Spleen (tissue), 11 donors: ENCODE measurements around the gene DCXR. TPM values are rescaled to one million over a fixed set of nuclear protein-coding genes. Genes with fewer than 3 reads are reported as not detected.
A peak's percentile ranks its signal among the peaks of the same experiment; 100 is the strongest.

ENCODE experiments used
- DNase-seq: peaks from one replicate; pipeline ENCODE4 v3.0.0-alpha.2; 2020
- H3K27ac ChIP-seq, 8 donors: fragments of 200-600 bp; sonication (generic) in 7 of 8; 1 replicate in 4 of 8; 2 replicates in 4 of 8; pipeline versions ENCODE4 v1.5.0 to v1.8.0; 2016 to 2021; ENCODE audit warnings: inconsistent platforms in 4 of 8, mild to moderate bottlenecking in 4 of 8, moderate library complexity in 1 of 8
- H3K27me3 ChIP-seq, 7 donors: fragments of 200-600 bp; sonication (generic) in 6 of 7; replicated peaks in 1 of 7; 1 replicate in 4 of 7; 2 replicates in 3 of 7; pipeline versions ENCODE4 v1.5.0 to v1.8.0; 2016 to 2021; ENCODE audit warnings: inconsistent platforms in 3 of 7, mild to moderate bottlenecking in 1 of 7
- H3K36me3 ChIP-seq, 6 donors: fragments of 200-600 bp; sonication (generic) in 5 of 6; 1 replicate in 4 of 6; 2 replicates in 2 of 6; pipeline versions ENCODE4 v1.5.0 to v1.8.0; 2016 to 2021; ENCODE audit warnings: inconsistent platforms in 2 of 6
- H3K4me1 ChIP-seq, 6 donors: fragments of 200-600 bp; sonication (generic) in 5 of 6; 1 replicate in 3 of 6; 2 replicates in 3 of 6; pipeline versions ENCODE4 v1.5.0 to v1.8.0; 2016 to 2021; ENCODE audit warnings: inconsistent platforms in 3 of 6
- H3K4me3 ChIP-seq, 8 donors: fragments of 200-600 bp; sonication (generic) in 7 of 8; 1 replicate in 4 of 8; 2 replicates in 4 of 8; pipeline versions ENCODE4 v1.5.0 to v1.8.0; 2016 to 2021; ENCODE audit warnings: inconsistent platforms in 4 of 8, mild to moderate bottlenecking in 4 of 8, moderate library complexity in 2 of 8
- H3K9me3 ChIP-seq, 8 donors: fragments of 200-600 bp; sonication (generic) in 7 of 8; 1 replicate in 4 of 8; 2 replicates in 4 of 8; pipeline versions ENCODE4 v1.5.0 to v1.8.0; 2016 to 2021; ENCODE audit warnings: inconsistent platforms in 4 of 8
- POLR2A ChIP-seq, 3 donors: fragments of 450-650 bp; IDR thresholded peaks; one replicate each; pipeline ENCODE4 v1.5.1; 2017; ENCODE audit warnings: antibody characterized with exemption in 3 of 3, mild to moderate bottlenecking in 1 of 3
- POLR2AphosphoS5 ChIP-seq, 3 donors: sonication (generic); formaldehyde crosslinking; IDR thresholded peaks; one replicate each; pipeline ENCODE4 v1.5.1; 2017; ENCODE audit warnings: antibody characterized with exemption in 3 of 3
- WGBS, 5 donors: extraction: QIAGEN DNeasy Blood & Tissue Kit in 3 of 5; methylation state at CpG; one replicate each; pipeline versions ENCODE4 v1.1.5 to v1.1.7; 2013 to 2018; 5-methylcytosine and 5-hydroxymethylcytosine counted together
- intact Hi-C: fragments of 100-400 bp; cut with DNase I; formaldehyde crosslinking; loops from one replicate; pipeline ENCODE4 v1.15.0; 2023; ENCODE audit warnings: low total_unique reads
- polyA plus RNA-seq, 3 donors: library from polyadenylated mRNA; stranded (reverse); fragments of 200-250 nt; gene quantifications; one replicate each; pipeline ENCODE4 v1.2.1, GENCODE V29; 2013
- total RNA-seq, 7 donors: library from RNA; depleted of rRNA in 3 of 7; stranded (reverse); fragments of >200 nt in 3 of 7; fragmentation: NEBNext Ultra II Directional in 4 of 7; extraction: Animal tissue kit (Norgen Biotek cat#: 25700) in 4 of 7; gene quantifications; one replicate each; pipeline versions ENCODE4 v1.1.0 to v1.2.1, GENCODE V29; 2016 to 2021
- TF ChIP-seq, protein P1 (sequence below), 11 experiments: fragments of 200-600 bp in 7 of 11; fragments of 450-650 bp in 4 of 11; sonication (generic) in 4 of 11; IDR thresholded peaks in 8 of 11; conservative IDR thresholded peaks in 3 of 11; 1 replicate in 7 of 11; 2 replicates in 4 of 11; pipeline versions ENCODE4 v1.4.0 to v1.8.0; 2016 to 2021; ENCODE audit warnings: antibody characterized with exemption in 11 of 11, inconsistent platforms in 4 of 11, mild to moderate bottlenecking in 1 of 11
- donor health status: healthy with polysubstance abuse.
- donor health status: DM: no; HTN: no; CAD: no; lungs with moderate emphysema.
- donor health status: DM: no; HTN: no; CAD: no.
- donor health status: Bipolar disorder and iron deficiency.
- donor health status: healthy.
- donor health status: DM: no; HTN: no; CAD: no.
- donor health status: DM: yes; HTN: yes; CAD: no.

DCXR gene
- total and polyA plus RNA-seq, 10 donors = 44.2 to 88.0 (median 61.0) TPM

DNA sequence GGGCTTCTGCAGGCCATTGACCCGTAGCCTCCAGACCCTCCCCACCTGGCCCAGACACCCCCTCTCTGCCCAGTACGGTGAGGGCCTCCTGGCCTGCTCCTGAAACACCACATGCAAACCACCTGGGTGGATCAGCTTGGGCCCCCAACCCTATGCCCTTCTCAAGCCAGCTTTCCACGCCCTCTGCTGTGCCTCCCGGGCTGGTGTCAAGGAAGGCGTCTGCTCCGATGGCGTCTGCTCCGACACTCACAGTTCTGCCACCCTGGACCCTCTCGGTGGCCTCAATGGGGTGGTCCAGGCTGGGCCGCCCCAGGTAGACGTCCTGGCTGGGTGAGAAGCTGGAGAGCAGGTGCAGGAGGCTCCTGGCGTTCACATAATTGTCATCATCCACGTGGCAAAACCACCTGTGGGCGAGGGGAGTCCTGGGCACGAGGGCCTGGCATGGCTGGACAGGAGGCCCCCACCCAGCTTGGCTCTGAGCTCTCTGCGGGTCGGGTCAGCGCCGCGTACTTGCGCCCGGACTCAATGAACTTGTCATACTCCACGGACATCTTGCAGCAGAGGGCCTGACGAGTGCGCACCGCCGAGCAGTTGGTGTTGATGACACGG is 12.8 kb upstream of the DCXR start:
- Histone ChIP-seq H3K4me1 (peaks cover 20 to 57% (median 42%) of the 10 kb centered on the region in 6 donors), H3K36me3 (peaks cover 0 to 60% (median 27%) of the 10 kb centered on the region in 6 donors), H3K27me3 (no peaks in the 10 kb centered on the region), H3K9me3 (no peaks in the 10 kb centered on the region), H3K27ac (no peak overlapping the region), H3K4me3 (peak overlapping the region in 6 of 8 donors; percentile 64 to 94 (median 82))
- peak; percentile 70 for DNase-seq
- WGBS, 5 donors = 91 to 93% (median 93%) methylated on average over 18 to 28 of the region's 28 CpGs
- TF ChIP-seq, protein P1, sequence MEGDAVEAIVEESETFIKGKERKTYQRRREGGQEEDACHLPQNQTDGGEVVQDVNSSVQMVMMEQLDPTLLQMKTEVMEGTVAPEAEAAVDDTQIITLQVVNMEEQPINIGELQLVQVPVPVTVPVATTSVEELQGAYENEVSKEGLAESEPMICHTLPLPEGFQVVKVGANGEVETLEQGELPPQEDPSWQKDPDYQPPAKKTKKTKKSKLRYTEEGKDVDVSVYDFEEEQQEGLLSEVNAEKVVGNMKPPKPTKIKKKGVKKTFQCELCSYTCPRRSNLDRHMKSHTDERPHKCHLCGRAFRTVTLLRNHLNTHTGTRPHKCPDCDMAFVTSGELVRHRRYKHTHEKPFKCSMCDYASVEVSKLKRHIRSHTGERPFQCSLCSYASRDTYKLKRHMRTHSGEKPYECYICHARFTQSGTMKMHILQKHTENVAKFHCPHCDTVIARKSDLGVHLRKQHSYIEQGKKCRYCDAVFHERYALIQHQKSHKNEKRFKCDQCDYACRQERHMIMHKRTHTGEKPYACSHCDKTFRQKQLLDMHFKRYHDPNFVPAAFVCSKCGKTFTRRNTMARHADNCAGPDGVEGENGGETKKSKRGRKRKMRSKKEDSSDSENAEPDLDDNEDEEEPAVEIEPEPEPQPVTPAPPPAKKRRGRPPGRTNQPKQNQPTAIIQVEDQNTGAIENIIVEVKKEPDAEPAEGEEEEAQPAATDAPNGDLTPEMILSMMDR (IDR thresholded peaks at IDR 0.05 in 8 of 11, conservative IDR thresholded peaks at IDR 0.05 in 3 of 11) = no peak
- no peak for TF ChIP-seq POLR2A (IDR thresholded peaks at IDR 0.05)
- TF ChIP-seq POLR2AphosphoS5 (IDR thresholded peaks at IDR 0.05) = no peak
- intact Hi-C loops = no loop called here

DNA sequence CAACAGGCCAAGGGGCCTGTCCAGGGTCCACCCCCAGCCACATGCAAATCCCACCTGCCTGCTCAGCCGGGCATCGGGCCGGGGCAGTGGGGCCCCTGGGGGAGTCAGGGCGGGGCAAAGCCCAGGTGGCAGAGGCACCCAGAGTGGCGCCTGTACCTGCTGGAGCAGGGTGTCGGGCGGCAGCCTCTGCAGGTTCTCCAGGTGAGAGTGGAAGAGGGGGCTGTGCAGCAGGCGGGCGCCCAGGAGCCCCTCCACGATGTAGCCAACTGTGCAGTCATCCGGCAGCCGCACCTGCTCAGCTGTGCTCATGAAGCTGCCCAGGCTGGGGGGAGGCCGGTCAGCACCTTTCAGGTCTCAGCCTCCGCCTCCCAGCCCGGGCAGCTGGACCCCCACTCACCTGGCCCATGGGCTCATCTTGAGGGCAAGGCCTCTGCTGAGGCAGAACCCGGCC is 12.0 kb upstream of the DCXR start:
- no peaks in the 10 kb centered on the region for H3K27me3 ChIP-seq
- DNase-seq = peak; percentile 75
- intact Hi-C loops = loop anchor here (10.0 kb wide), 1 partner anchor 55 kb away; no protein-coding TSS in a partner anchor
- H3K36me3 ChIP-seq = peaks cover 0 to 53% (median 20%) of the 10 kb centered on the region in 6 donors
- H3K9me3 ChIP-seq = no peaks in the 10 kb centered on the region
- TF ChIP-seq, protein P1 (IDR thresholded peaks at IDR 0.05 in 8 of 11, conservative IDR thresholded peaks at IDR 0.05 in 3 of 11) = no peak
- TF ChIP-seq POLR2A (IDR thresholded peaks at IDR 0.05) (no peak), POLR2AphosphoS5 (IDR thresholded peaks at IDR 0.05) (no peak)
- no peak overlapping the region for H3K4me3 ChIP-seq
- H3K27ac ChIP-seq = no peak overlapping the region
- WGBS, 5 donors = 92 to 98% (median 93%) methylated on average over 3 to 16 of the region's 16 CpGs
- H3K4me1 ChIP-seq = peaks cover 20 to 49% (median 38%) of the 10 kb centered on the region in 6 donors

DNA sequence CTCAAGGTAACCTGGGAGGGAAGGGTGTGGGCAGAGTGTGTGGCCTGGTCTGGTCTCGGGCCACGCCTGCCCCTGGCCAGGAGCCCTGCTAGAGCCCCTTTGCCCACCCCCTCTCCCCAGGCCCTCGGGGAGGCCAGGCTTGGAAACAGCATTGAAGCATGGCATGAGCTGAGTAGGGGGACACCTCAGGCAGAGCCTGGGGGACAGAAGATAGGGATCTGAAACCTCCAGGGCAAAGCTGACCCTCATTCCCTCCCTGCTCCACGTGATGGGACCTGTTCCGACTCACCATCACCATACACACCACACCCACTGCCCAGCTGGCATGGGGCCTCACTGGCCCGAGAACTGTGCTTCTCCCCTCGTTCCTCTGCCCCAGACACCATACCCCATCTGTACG is 11.6 kb upstream of the DCXR start:
- H3K27me3 ChIP-seq = no peaks in the 10 kb centered on the region
- 84 to 96% (median 93%) methylated on average over 5 to 8 of the region's 8 CpGs for WGBS, 5 donors

DNA sequence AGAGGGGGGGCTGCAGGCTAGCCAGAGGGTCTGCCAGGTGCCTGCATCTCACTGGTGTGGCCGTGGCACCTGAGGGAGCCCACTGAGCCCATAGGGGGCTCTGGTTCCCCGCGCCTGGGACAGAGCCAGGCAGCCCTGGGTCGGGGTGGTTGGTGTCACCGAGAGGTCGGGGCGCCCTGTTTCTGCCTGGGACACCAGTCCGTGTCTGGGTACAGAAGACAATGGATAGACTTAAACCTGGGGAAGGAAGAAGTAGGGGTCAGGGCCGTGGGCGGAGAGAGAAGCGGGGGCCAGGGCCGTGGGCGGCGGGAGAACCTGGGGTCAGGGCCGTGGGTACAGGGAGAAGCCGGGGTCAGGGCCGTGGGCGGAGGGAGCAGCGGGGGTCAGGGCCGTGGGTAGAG is 11.1 kb upstream of the DCXR start:
- Histone ChIP-seq H3K27ac (no peak overlapping the region), H3K4me1 (peaks cover 18 to 40% (median 34%) of the 10 kb centered on the region in 6 donors), H3K4me3 (no peak overlapping the region), H3K27me3 (no peaks in the 10 kb centered on the region), H3K9me3 (no peaks in the 10 kb centered on the region), H3K36me3 (peaks cover 0 to 44% (median 10%) of the 10 kb centered on the region in 6 donors)
- TF ChIP-seq POLR2A (IDR thresholded peaks at IDR 0.05) (no peak), POLR2AphosphoS5 (IDR thresholded peaks at IDR 0.05) (no peak)
- TF ChIP-seq, protein P1 (IDR thresholded peaks at IDR 0.05 in 8 of 11, conservative IDR thresholded peaks at IDR 0.05 in 3 of 11) = no peak
- 86 to 91% (median 89%) methylated on average over 17 to 20 of the region's 20 CpGs for WGBS, 5 donors
- intact Hi-C loops = loop anchor here (10.0 kb wide), 1 partner anchor 56 kb away; no protein-coding TSS in a partner anchor
- peak; percentile 69 for DNase-seq

More for the DNA sequence above, 11.6 kb upstream of the DCXR start:
- Histone ChIP-seq H3K36me3 (peaks cover 0 to 49% (median 16%) of the 10 kb centered on the region in 6 donors), H3K4me3 (no peak overlapping the region), H3K4me1 (peaks cover 20 to 45% (median 38%) of the 10 kb centered on the region in 6 donors), H3K9me3 (no peaks in the 10 kb centered on the region), H3K27ac (no peak overlapping the region)
- TF ChIP-seq, protein P1 (IDR thresholded peaks at IDR 0.05 in 8 of 11, conservative IDR thresholded peaks at IDR 0.05 in 3 of 11) = no peak
- TF ChIP-seq POLR2A (IDR thresholded peaks at IDR 0.05) (no peak), POLR2AphosphoS5 (IDR thresholded peaks at IDR 0.05) (no peak)
- intact Hi-C loops = loop anchor here (10.0 kb wide), 1 partner anchor 56 kb away; no protein-coding TSS in a partner anchor
- DNase-seq = peak; percentile 54
